CD14-positive monocyte (primary cell): ENCODE data around the gene CDYL2. TPM values are rescaled to one million over a fixed set of nuclear protein-coding genes. Genes with fewer than 3 reads are reported as not detected.

Experiments used
- DNase-seq, 3 donors: peaks; one replicate each; pipeline ENCODE4 v3.0.0-alpha.2; 2011 to 2022
- H2AFZ ChIP-seq: 2 replicates; pipeline ENCODE4 v1.6.0; 2012; ENCODE audit warnings: mild to moderate bottlenecking, low read depth, low read length, inconsistent platforms; ENCODE audit not compliant: insufficient read depth, poor library complexity, severe bottlenecking
- H3K27ac ChIP-seq, 2 donors: 1 replicate in 1 of 2; 2 replicates in 1 of 2; pipeline ENCODE4 v1.5.1; 2012 to 2013; ENCODE audit warnings: low read length in 2 of 2, control low read depth in 1 of 2, inconsistent platforms in 1 of 2, low read depth in 1 of 2, mild to moderate bottlenecking in 1 of 2
- H3K27me3 ChIP-seq, 2 donors: one replicate each; pipeline versions ENCODE4 v1.6.0 to v1.6.1; 2011 to 2013; ENCODE audit warnings: low read length in 2 of 2; ENCODE audit not compliant: control insufficient read depth in 2 of 2, insufficient read depth in 2 of 2
- H3K36me3 ChIP-seq, 2 donors: replicated peaks in 1 of 2; 1 replicate in 1 of 2; 2 replicates in 1 of 2; pipeline versions ENCODE4 v1.5.1 to v1.6.1; 2012 to 2013; ENCODE audit warnings: low read length in 2 of 2, control low read depth in 1 of 2, inconsistent platforms in 1 of 2, mild to moderate bottlenecking in 1 of 2; ENCODE audit not compliant: insufficient read depth in 2 of 2, control insufficient read depth in 1 of 2
- H3K4me1 ChIP-seq, 2 donors: 1 replicate in 1 of 2; 2 replicates in 1 of 2; pipeline versions ENCODE4 v1.5.1 to v1.6.1; 2012 to 2013; ENCODE audit warnings: low read length in 2 of 2, control low read depth in 1 of 2, inconsistent platforms in 1 of 2, mild to moderate bottlenecking in 1 of 2, moderate library complexity in 1 of 2; ENCODE audit not compliant: insufficient read depth in 2 of 2, control insufficient read depth in 1 of 2
- H3K4me2 ChIP-seq: replicated peaks from 2 replicates; pipeline ENCODE3; 2012; ENCODE audit warnings: low read length, moderate library complexity, mild to moderate bottlenecking; ENCODE audit not compliant: poor library complexity, severe bottlenecking; ENCODE audit errors: extremely low read depth
- H3K4me3 ChIP-seq, 3 experiments: fragments of 200-600 bp in 1 of 3; sonication (generic) in 1 of 3; replicated peaks in 1 of 3; 1 replicate in 2 of 3; 2 replicates in 1 of 3; pipeline ENCODE4 v1.5.1; 2011 to 2013; ENCODE audit warnings: low read length in 3 of 3, mild to moderate bottlenecking in 3 of 3, control low read depth in 2 of 3, low read depth in 2 of 3, inconsistent platforms in 1 of 3, moderate library complexity in 1 of 3
- H3K79me2 ChIP-seq: 2 replicates; pipeline ENCODE4 v1.6.0; 2012; ENCODE audit warnings: mild to moderate bottlenecking, control low read depth, inconsistent platforms, low read length, moderate library complexity; ENCODE audit not compliant: insufficient read depth
- H3K9ac ChIP-seq: 2 replicates; pipeline ENCODE4 v1.6.0; 2017; ENCODE audit warnings: low read length, mild to moderate bottlenecking; ENCODE audit not compliant: insufficient read depth, poor library complexity, severe bottlenecking
- H3K9me3 ChIP-seq, 2 donors: replicated peaks in 1 of 2; 1 replicate in 1 of 2; 2 replicates in 1 of 2; pipeline versions ENCODE4 v1.5.1 to v1.6.1; 2012 to 2013; ENCODE audit warnings: low read length in 2 of 2, control low read depth in 1 of 2; ENCODE audit not compliant: control insufficient read depth in 1 of 2, insufficient read depth in 1 of 2
- H4K20me1 ChIP-seq: 2 replicates; pipeline ENCODE4 v1.6.0; 2012; ENCODE audit warnings: mild to moderate bottlenecking, low read length, control low read depth, moderate library complexity; ENCODE audit not compliant: insufficient read depth
- H3K27ac Mint-ChIP-seq, 7 donors: one replicate each; pipeline ENCODE4 v1.8.0; 2020; ENCODE audit warnings: mild to moderate bottlenecking in 7 of 7, mixed read lengths in 7 of 7, moderate library complexity in 6 of 7, inconsistent platforms in 2 of 7
- H3K27me3 Mint-ChIP-seq, 3 donors: one replicate each; pipeline ENCODE4 v1.8.0; 2021 to 2022; ENCODE audit warnings: low read depth in 3 of 3, mild to moderate bottlenecking in 3 of 3, mixed read lengths in 3 of 3, moderate library complexity in 3 of 3, inconsistent platforms in 1 of 3
- H3K36me3 Mint-ChIP-seq, 2 donors: one replicate each; pipeline ENCODE4 v1.8.0; 2020; ENCODE audit warnings: mixed read lengths in 2 of 2, inconsistent platforms in 1 of 2, mild to moderate bottlenecking in 1 of 2
- H3K4me1 Mint-ChIP-seq: one replicate; pipeline ENCODE4 v1.8.0; 2020; ENCODE audit warnings: mild to moderate bottlenecking, mixed read lengths
- H3K4me3 Mint-ChIP-seq, 2 donors: one replicate each; pipeline ENCODE4 v1.8.0; 2020; ENCODE audit warnings: mild to moderate bottlenecking in 2 of 2, mixed read lengths in 2 of 2, moderate library complexity in 1 of 2
- H3K9me3 Mint-ChIP-seq, 7 donors: one replicate each; pipeline ENCODE4 v1.8.0; 2020 to 2022; ENCODE audit warnings: mixed read lengths in 7 of 7, mild to moderate bottlenecking in 6 of 7, moderate library complexity in 6 of 7, inconsistent platforms in 2 of 7
- CTCF ChIP-seq: fragments of 200-600 bp; IDR thresholded peaks from one replicate; pipeline ENCODE4 v1.8.0; 2022; ENCODE audit warnings: antibody characterized with exemption, mild to moderate bottlenecking
- WGBS: methylation state at CpG from one replicate; pipeline ENCODE4 v1.1.5; 2013; ENCODE audit warnings: missing lambda C conversion rate; ENCODE audit not compliant: insufficient coverage; 5-methylcytosine and 5-hydroxymethylcytosine counted together
- intact Hi-C, 2 donors: fragments of 100-400 bp; cut with micrococcal nuclease; formaldehyde crosslinking; loops; one replicate each; pipeline versions ENCODE4 v1.15.0 to v1.15.1; 2023
- polyA plus RNA-seq, 3 donors: library from polyadenylated mRNA; depleted of rRNA in 1 of 3; unstranded in 2 of 3; stranded (reverse) in 1 of 3; fragments of 300-500 nt in 2 of 3; fragments of >200 nt in 1 of 3; fragmentation: Illumina TruSeq in 2 of 3; gene quantifications; 1 replicate in 2 of 3; 2 replicates in 1 of 3; pipeline ENCODE4 v1.2.3, GENCODE V29; 2012 to 2021

The CDYL2 gene
- polyA plus RNA-seq, 3 donors, result 0.42 to 2.6 (median 0.93) TPM

- H3K27ac Mint-ChIP-seq, result peak overlapping the region in 1 of 7 donors; percentile 20
- Histone ChIP-seq H2AFZ (no peak overlapping the region), H3K79me2 (no peaks in the 10 kb centered on the region), H3K27me3 (no peaks in the 10 kb centered on the region), H4K20me1 (no peaks in the 10 kb centered on the region), H3K4me2 (no peak overlapping the region), H3K9ac (no peak overlapping the region), H3K36me3 (no peaks in the 10 kb centered on the region), H3K27ac (no peak overlapping the region), H3K9me3 (peaks cover 4 to 5% of the 10 kb centered on the region in 2 donors), H3K4me1 (no peaks in the 10 kb centered on the region), H3K4me3 (no peak overlapping the region)
- no peak overlapping the region for H3K4me3 Mint-ChIP-seq
- H3K36me3 Mint-ChIP-seq, result peaks cover 0 to 3% of the 10 kb centered on the region in 2 donors
- H3K9me3 Mint-ChIP-seq, result peaks cover 0 to 11% (median 4%) of the 10 kb centered on the region in 7 donors
- no peak for DNase-seq
- 93% methylated on average over 5 of the region's 9 CpGs for WGBS
- H3K27me3 Mint-ChIP-seq, result peaks cover 0 to 2% (median 0%) of the 10 kb centered on the region in 3 donors
- TF ChIP-seq CTCF, result no peak
- no peaks in the 10 kb centered on the region for H3K4me1 Mint-ChIP-seq
- intact Hi-C loops, result no loop called here
Measured at GRCh38 chr16:80708823-80709222, 95.6 kb downstream of the CDYL2 start.

- H3K4me3 Mint-ChIP-seq, result peak overlapping the region in 1 of 2 donors; percentile 32
- H3K4me1 Mint-ChIP-seq, result no peaks in the 10 kb centered on the region
Measured at GRCh38 chr16:80707686-80708085, 96.7 kb downstream of the CDYL2 start.

More at GRCh38 chr16:80707686-80708085, 96.7 kb downstream of the CDYL2 start:
- Histone ChIP-seq H3K27me3 (no peaks in the 10 kb centered on the region), H3K36me3 (no peaks in the 10 kb centered on the region), H4K20me1 (no peaks in the 10 kb centered on the region), H3K27ac (no peak overlapping the region), H3K4me2 (no peak overlapping the region), H3K4me3 (no peak overlapping the region), H3K9me3 (peaks cover 0 to 2% of the 10 kb centered on the region in 2 donors), H3K4me1 (no peaks in the 10 kb centered on the region), H3K9ac (no peak overlapping the region), H3K79me2 (no peaks in the 10 kb centered on the region), H2AFZ (no peak overlapping the region)
- H3K27ac Mint-ChIP-seq, result no peak overlapping the region
- peaks cover 0 to 11% (median 0%) of the 10 kb centered on the region in 7 donors for H3K9me3 Mint-ChIP-seq
- DNase-seq, result no peak
- H3K27me3 Mint-ChIP-seq, result peaks cover 0 to 2% (median 0%) of the 10 kb centered on the region in 3 donors
- intact Hi-C loops, result no loop called here
- TF ChIP-seq CTCF, result no peak
- no peaks in the 10 kb centered on the region for H3K36me3 Mint-ChIP-seq
